HG03064 (cell line): Measurements from ENCODE around the gene MCAT.
"Not testable (repeated sequence)": the region's sequence is repeated elsewhere in the genome, so short reads cannot be mapped to it uniquely, and the experiment has no call there.

ENCODE experiments used
- ATAC-seq: cut with Tn5 transposase; IDR thresholded peaks from one replicate; pipeline ENCODE4 v1.9.1; 2021; ENCODE audit warnings: low read depth; ENCODE audit not compliant: unreplicated experiment

The MCAT gene

DNA sequence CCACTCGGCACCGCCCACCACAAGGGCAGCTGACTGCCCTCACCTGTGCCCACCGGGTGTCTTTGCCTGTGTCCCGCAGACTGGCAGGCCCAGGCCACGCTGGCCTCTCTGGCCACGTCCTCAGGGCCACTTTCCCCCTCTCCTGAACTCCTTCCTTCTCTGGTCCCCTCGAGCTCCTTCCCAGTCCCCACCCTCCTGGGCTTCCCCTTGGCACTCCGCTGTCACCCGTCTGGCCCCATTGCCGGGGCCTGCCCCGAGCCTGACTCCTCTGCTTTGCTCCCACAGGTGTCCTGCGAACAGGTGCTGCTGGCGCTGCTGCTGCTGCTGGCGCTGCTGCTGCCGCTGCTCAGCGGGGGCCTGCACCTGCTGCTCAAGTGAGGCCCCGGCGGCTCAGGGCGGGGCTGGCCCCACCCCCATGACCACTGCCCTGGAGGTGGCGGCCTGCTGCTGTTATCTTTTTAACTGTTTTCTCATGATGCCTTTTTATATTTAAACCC is 14.2 kb downstream of the MCAT start:
- ATAC-seq, result no peak

DNA sequence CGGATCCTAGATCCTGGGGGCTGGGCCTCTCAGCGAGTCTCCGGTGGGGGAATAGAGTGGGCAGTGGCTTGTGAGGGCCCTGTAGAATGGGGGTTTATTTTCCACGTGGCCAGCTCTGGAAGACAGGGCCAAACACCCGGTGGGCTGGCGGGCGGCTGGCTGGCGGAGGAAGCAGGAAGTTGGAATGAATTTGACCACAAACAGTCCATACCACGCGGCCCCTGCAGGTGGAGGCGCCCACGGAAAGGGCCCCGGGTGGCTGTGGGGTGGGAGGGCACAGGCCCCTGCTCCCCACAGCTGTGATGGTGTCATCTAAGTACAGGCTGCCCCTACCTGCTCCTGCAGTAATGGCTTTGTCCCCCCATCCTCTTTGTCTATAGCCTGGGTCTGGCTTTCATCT is 15.1 kb downstream of the MCAT start:
- no peak for ATAC-seq

DNA sequence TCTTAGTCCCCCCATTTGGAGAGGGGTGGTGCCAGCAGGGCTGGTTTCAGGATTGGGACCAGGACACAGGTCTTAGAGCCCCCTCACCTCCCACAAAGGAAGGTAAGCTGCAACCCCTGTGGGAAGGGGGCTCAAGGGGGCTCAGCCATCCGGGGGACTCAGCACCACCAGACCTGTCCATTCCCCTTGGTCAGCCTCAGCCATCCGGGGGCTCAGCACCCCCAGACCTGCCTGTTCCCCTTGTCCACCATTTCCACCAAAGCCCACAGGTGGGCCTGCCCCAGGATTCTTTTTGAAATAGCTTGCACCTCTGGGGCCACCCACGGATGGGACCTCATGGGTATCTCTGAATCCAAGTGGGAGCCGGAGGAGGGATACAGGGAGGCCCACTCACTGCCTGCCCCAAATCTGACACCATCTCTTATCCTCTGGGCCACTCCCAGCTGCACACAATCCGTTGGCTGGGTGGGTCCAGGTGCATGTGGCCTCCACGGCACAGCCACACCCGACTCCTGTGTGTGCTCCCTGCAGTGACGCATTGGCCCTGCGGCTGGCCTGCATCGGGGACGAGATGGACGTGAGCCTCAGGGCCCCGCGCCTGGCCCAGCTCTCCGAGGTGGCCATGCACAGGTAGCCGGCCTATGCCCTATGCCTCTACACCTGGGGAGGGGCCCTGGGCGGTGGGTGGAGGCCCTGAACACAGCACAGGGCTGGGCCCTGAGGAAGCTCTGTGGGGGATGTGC is 15.9 kb downstream of the MCAT start:
- ATAC-seq, result no peak

DNA sequence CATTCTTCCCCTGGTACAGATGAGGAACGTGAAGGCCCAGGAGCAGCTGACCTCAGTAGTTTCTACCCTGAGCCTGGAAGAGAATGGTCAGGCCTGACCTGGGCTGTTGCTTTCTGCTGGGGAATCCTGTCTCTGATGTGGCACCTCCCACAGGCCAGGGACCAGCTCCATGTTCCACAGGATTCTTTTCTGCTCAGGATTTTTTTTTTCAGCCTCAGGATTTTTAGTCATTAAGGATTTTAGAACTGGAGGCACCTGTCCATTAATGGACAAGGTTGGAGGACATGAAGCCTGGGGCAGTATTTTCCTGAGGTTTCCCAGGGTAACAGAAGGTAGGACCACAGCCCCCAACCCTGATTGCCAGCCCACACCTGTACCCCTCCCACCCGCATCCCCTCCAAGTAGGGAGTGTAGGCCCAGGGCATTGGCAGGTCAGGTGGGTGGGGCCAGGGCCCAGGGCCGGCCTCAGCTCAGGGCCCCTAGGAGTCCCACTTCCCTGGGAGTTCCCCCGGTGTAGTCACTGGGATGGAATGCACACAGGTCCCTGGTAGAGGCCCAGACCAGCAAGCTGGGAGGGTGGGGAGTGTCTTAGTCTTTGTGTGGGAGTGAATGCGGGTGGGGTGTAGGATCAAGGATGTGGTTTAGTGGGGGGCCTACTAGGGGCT is 16.6 kb downstream of the MCAT start:
- no peak for ATAC-seq

GRCh38 chr22:43118953-43119458 is 24.2 kb downstream of the MCAT start:
- no peak for ATAC-seq

DNA sequence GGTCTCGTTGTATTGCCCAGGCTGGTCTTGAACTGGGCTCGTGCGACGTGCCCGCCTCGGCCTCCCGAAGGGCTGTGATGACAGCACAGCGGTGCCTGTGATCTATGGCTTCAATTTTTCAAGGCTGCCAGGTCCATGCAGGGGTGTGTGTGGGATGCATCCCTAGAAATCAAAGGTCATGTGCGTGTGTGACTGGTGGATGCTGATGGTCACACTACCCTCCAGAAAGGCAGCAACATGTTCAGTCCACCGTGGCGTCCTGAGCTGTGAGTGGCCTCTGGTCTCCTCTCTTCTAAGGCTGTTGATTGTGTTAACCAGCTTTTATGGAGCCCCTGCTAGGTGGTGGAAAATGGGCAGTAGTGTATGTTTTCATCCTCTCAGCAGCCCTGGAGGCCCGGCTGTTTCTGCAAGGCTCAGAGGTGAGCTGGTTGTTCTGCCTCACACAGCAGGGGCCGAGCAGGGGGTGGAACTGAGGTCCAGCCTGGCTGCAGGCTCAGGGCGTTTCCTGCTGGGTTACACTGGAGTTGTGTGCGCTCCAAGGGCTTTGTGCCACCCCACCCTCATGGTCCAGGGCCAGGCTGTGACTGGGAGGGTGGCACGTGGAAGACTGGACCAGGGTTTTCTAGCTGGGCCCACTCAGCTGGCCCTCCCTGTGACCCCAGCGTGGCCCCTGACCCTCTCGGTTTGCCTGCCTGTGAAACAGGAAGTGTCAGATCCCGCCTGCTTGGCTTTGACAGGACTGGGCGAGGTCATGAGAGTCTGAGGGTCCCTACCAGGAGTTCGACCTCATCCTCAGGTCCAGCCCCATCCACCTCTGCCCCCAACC is 25.0 kb downstream of the MCAT start:
- no peak for ATAC-seq

DNA sequence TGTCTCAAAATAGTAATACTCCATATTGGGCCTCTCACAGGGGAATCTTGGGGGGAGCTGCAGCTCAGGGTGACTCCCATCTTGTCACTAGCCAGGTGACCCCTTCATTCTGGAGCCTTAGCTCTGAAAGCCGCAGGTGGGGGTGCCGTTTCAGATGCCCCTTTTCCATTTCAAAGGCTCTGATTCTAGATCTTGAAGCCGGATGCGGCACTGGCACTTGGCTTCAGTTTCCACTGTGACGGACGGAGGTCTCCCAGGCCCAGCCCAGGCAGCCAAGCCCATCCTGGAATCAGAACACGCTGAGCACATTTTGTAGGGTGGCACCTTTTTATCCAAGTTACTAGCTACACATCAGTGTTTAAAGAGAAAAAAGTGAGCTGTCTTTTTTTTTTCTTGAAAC is 26.3 kb downstream of the MCAT start:
- ATAC-seq, result no peak

DNA sequence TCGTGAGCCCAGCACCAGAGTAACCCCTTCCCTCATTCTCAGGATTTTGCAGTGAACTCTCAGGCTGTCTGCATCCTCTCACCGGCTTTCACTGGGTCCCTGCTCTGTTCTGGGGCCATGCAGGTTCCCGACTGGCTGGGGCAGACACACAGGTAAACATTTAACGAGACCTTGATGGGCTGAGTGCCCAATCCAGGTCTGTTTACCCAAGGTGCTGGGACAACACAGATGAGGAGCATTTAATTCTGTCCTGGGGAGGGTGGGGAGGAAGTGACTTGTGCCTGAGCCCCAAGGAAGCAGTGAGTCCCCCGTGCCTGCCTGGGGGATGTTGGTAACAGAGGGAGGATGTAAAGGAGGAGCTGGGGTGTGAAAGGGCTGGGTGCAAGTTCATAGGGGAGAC is 28.2 kb downstream of the MCAT start:
- no peak for ATAC-seq

DNA sequence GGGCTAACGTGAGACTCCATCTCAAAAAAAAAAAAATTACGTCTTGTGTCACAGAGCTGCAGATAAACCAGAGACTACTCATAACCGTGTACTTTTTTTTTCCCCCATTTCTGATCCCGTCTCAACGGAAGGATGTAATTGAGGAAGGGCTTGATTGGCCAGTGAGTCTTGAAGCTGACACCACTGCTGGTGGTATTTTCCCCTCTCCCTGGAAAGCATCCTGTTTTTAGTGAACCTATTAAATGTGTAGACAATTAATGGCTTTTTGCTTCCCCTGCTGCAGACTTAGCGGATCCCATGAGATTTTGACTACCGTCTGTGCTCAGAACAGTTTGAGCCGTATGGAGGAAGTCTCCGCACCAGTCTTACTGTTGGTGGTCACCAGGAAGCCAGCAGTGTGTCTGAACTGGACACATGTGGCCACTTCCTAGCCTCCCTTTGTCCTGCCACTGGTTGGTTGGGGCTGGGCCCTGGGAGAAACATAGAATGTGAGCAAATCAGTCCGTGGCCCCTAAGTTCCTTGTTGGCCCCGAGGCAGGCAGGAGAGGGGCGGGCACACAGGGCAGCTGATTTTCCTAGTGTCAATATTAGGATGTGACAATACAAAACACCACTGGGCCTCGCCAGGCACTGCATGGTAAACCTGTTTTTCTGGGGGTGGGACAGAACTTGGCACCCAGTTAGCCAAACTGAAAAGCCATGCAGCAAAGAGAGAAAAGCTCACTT is 29.5 kb downstream of the MCAT start:
- ATAC-seq, result no peak

DNA sequence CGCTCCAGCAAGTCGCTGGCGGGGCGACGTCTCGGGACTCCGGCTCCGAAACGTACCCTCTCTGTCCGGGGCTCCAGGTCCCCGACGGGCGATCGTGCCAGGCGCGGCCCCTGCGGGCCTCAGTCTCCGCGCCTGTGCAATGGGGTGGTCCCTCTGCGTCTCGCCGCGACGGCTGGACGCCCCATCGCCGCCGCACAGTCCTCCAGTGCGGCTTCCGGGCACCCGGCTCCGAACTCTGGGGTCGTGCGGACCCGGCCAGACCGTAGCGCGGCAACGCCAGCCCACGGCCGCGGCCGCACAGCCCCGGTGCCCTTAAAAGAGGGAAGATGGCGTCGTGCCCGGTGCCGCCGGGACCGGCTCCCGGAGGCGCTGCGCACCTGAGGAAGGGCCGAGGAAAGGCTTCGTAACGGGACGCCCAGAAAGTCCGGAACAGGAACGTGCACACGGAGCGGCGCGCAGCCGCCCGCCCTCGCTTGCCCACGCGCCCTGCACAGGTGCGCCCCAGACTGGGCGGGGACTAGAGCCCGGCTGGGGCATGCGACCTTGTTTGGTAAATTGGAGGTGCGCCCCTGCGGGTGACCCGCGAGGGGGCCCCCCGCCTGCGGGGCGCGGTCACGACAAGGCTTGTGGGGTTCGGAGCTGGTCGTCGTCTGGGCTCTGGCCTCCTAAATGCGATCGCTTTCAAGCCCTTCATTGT is 32.1 kb downstream of the MCAT start:
- no peak for ATAC-seq

- ATAC-seq, result no peak
Measured at GRCh38 chr22:43110444-43110926, 32.7 kb downstream of the MCAT start, which contains the start of gene BIK. Gene BIK (plus strand): TSS chr22:43110750. CDS start chr22:43124023, 13,273 bp downstream.

DNA sequence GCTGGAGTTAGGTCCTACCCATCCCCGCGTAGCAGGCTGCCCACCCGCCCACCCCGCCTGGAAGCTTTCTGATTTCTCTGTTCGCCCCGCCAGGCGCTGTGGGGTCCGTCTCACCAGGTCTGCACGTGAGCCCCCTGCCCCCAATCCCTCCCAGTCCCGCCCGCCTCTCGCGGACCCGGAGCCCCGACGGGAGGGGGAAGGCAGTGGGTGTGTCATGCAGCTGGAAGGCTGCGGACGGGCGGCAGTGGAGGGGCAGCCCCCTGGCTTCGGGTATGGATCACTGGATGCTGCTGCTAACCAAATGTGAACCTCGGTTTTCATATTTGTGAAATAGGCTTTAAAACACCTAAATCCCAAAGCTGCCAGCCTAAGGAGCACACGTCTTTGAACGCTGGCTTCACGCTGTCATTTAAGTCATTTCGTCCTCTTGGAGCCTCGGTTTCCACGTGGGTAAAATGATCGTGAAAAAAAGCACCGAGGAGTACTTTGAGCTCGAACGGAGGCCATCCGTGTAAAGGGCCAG is 33.2 kb downstream of the MCAT start:
- no peak for ATAC-seq

GRCh38 chr22:43109511-43109910 is 33.7 kb downstream of the MCAT start:
- no peak for ATAC-seq

DNA sequence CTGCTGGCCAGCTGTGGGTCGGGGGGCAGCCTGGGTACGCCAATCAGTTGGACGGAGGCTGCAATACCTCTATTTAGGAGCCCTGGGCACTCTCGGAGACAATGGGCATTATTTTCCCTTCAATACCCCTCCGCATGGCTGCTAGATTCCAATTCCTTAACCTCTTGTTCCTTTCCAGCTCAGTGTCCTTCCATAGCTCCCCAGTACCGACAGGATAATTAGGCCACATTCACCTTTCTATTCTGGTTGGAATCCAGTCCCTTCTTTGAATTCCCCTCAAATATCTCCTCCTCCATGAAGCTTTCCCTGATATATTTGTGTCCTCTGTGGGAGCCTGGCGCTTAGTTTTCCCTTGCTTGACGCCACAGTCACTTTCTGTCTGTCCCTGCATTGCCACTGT is 36.9 kb downstream of the MCAT start:
- ATAC-seq, result no peak

DNA sequence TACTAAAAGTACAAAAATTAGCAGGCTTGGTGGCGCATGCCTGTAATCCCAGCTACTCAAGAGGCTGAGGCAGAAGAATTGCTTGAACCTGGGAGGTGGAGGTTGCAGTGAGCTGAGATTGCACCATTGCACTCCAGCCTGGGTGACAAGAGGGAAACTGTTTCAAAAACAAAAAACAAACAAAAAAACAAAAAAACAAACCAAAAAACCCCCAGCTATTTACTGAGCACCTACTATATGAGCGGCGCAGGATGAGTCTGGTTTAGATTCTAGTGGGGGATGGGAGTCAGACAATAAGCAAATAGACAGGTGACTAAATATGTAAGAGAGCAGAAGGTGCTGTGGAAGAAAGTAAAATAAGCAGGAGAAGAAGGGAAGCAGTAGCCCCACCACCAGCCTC is 38.2 kb downstream of the MCAT start:
- not testable (repeated sequence) for ATAC-seq

GRCh38 chr22:43104056-43104625 is 39.1 kb downstream of the MCAT start:
- not testable (repeated sequence) for ATAC-seq

DNA sequence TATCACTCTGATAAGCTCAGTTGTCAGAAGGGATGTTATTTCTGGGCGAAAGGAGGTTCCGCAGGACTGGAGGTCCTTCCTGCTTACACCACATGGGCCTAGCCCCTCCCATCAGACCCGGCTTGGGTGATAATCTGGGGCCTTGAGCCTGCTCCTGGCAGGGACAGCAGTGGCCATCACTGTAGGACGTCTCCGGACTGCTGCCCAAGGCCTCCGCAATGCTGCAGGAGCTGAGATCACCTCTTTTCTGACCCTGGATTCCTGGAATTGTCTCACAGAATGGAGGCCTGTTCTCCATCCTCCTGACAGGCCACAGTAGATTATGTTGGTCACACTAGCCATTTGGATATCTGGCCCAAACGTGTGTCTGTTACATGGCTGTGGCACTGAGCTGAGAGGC is 41.9 kb downstream of the MCAT start:
- ATAC-seq, result no peak

GRCh38 chr22:43100225-43100624 is 43.0 kb downstream of the MCAT start:
- no peak for ATAC-seq

DNA sequence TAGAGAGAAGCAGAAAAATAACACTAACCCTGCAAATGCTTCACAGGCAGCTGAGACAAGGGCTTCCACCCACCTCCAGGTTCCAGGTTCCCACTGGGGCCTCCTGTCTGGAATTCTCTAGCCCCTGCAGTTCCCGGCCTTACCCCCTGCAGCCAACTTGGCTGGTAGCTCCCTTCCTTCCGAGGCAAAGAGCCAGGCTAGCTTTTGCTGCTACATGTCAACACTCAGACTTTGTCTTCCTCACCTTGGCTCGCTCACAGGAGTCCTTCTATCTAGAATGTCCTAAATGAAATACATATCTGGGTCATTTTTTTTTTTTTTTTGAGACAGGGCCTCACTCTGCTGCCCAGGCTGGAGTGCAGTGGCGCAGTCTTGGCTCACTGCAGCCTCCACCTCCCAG is 44.1 kb downstream of the MCAT start:
- no peak for ATAC-seq
